ENCODE results near the gene PTPRG. TPM values are rescaled to one million over a fixed set of nuclear protein-coding genes. Genes with fewer than 3 reads are reported as not detected.

PTPRG gene
- total and polyA plus RNA-seq, 3 experiments from 2014 or later = not detected

- H3K36me3 Mint-ChIP-seq = no peaks in the 10 kb centered on the region
- H3K27me3 Mint-ChIP-seq = peaks cover 0 to 2% of the 10 kb centered on the region in 2 donors
- H3K27ac Mint-ChIP-seq = no peak overlapping the region
- ChIA-PET CTCF (no interaction called here), POLR2A (no interaction called here)
- no peaks in the 10 kb centered on the region for H3K36me3 ChIP-seq (ENCODE audit: insufficient read depth, low read length)
- no peaks in the 10 kb centered on the region for H3K27me3 ChIP-seq (ENCODE audit: insufficient read depth, low read length, poor library complexity, severe bottlenecking)
- no peak overlapping the region for H3K27ac ChIP-seq (ENCODE audit: low read depth, low read length)
- no peaks in the 10 kb centered on the region for H3K4me1 Mint-ChIP-seq
- no peak for DNase-seq
- peaks cover 0 to 5% (median 2%) of the 10 kb centered on the region in 5 donors for H3K9me3 Mint-ChIP-seq
- no peaks in the 10 kb centered on the region for H3K4me1 ChIP-seq (ENCODE audit: insufficient read depth, low read length)
- H3K4me3 ChIP-seq (ENCODE audit: low read length) = no peak overlapping the region
- no peaks in the 10 kb centered on the region for H3K9me3 ChIP-seq (ENCODE audit: low read length)
- H3K4me3 Mint-ChIP-seq = no peak overlapping the region
These were observed 166.1 kb downstream of the PTPRG start for GRCh38 chr3:61727435-61727834.

GRCh38 chr3:61729038-61729634, 167.8 kb downstream of the PTPRG start:
- Histone ChIP-seq H3K4me1 (ENCODE audit: insufficient read depth, low read length) (no peaks in the 10 kb centered on the region), H3K27me3 (ENCODE audit: insufficient read depth, low read length, poor library complexity, severe bottlenecking) (no peaks in the 10 kb centered on the region), H3K27ac (ENCODE audit: low read depth, low read length) (no peak overlapping the region), H3K4me3 (ENCODE audit: low read length) (no peak overlapping the region), H3K36me3 (ENCODE audit: insufficient read depth, low read length) (no peaks in the 10 kb centered on the region), H3K9me3 (ENCODE audit: low read length) (no peaks in the 10 kb centered on the region)
- Mint-ChIP-seq H3K36me3 (no peaks in the 10 kb centered on the region), H3K4me3 (peak overlapping the region in 1 of 7 donors; percentile 15), H3K9me3 (peaks cover 0 to 4% (median 2%) of the 10 kb centered on the region in 5 donors), H3K4me1 (no peaks in the 10 kb centered on the region), H3K27ac (no peak overlapping the region), H3K27me3 (peaks cover 0 to 2% of the 10 kb centered on the region in 2 donors)
- POLR2A ChIA-PET = no interaction called here
- DNase-seq = no peak
- CTCF ChIA-PET = interaction anchor here (1.0 kb wide), 1 partner anchor 44 kb away, joined by 3 read pairs; no protein-coding TSS in a partner anchor

GRCh38 chr3:61730056-61730455, 168.7 kb downstream of the PTPRG start:
- no peak overlapping the region for H3K4me3 ChIP-seq (ENCODE audit: low read length)
- DNase-seq = no peak
- no peaks in the 10 kb centered on the region for H3K9me3 ChIP-seq (ENCODE audit: low read length)
- no peaks in the 10 kb centered on the region for H3K27me3 ChIP-seq (ENCODE audit: insufficient read depth, low read length, poor library complexity, severe bottlenecking)
- H3K36me3 ChIP-seq (ENCODE audit: insufficient read depth, low read length) = no peaks in the 10 kb centered on the region
- H3K4me1 ChIP-seq (ENCODE audit: insufficient read depth, low read length) = no peaks in the 10 kb centered on the region
- H3K27me3 Mint-ChIP-seq = peaks cover 0 to 2% of the 10 kb centered on the region in 2 donors
- H3K27ac ChIP-seq (ENCODE audit: low read depth, low read length) = no peak overlapping the region
- H3K9me3 Mint-ChIP-seq = peaks cover 0 to 2% (median 0%) of the 10 kb centered on the region in 5 donors
- ChIA-PET CTCF (no interaction called here), POLR2A (no interaction called here)
- H3K4me1 Mint-ChIP-seq = no peaks in the 10 kb centered on the region
- no peaks in the 10 kb centered on the region for H3K36me3 Mint-ChIP-seq
- no peak overlapping the region for H3K27ac Mint-ChIP-seq
- H3K4me3 Mint-ChIP-seq = no peak overlapping the region

- H3K27me3 Mint-ChIP-seq = peaks cover 0 to under 1% of the 10 kb centered on the region in 2 donors
- Histone ChIP-seq H3K4me1 (ENCODE audit: insufficient read depth, low read length) (no peaks in the 10 kb centered on the region), H3K9me3 (ENCODE audit: low read length) (no peaks in the 10 kb centered on the region), H3K27me3 (ENCODE audit: insufficient read depth, low read length, poor library complexity, severe bottlenecking) (no peaks in the 10 kb centered on the region), H3K36me3 (ENCODE audit: insufficient read depth, low read length) (no peaks in the 10 kb centered on the region), H3K27ac (ENCODE audit: low read depth, low read length) (no peak overlapping the region), H3K4me3 (ENCODE audit: low read length) (no peak overlapping the region)
- no peaks in the 10 kb centered on the region for H3K4me1 Mint-ChIP-seq
- ChIA-PET POLR2A (no interaction called here), CTCF (no interaction called here)
- H3K4me3 Mint-ChIP-seq = no peak overlapping the region
- no peak for DNase-seq
- H3K9me3 Mint-ChIP-seq = peaks cover 0 to 2% (median 0%) of the 10 kb centered on the region in 5 donors
- no peak overlapping the region for H3K27ac Mint-ChIP-seq
- no peaks in the 10 kb centered on the region for H3K36me3 Mint-ChIP-seq
These were observed 169.3 kb downstream of the PTPRG start for GRCh38 chr3:61730577-61731231.

- no peaks in the 10 kb centered on the region for H3K4me1 Mint-ChIP-seq
- Histone ChIP-seq H3K4me1 (ENCODE audit: insufficient read depth, low read length) (no peaks in the 10 kb centered on the region), H3K27me3 (ENCODE audit: insufficient read depth, low read length, poor library complexity, severe bottlenecking) (no peaks in the 10 kb centered on the region), H3K36me3 (ENCODE audit: insufficient read depth, low read length) (no peaks in the 10 kb centered on the region), H3K9me3 (ENCODE audit: low read length) (no peaks in the 10 kb centered on the region), H3K27ac (ENCODE audit: low read depth, low read length) (no peak overlapping the region), H3K4me3 (ENCODE audit: low read length) (no peak overlapping the region)
- H3K27ac Mint-ChIP-seq = peak overlapping the region in 1 of 8 donors; percentile 12
- DNase-seq = no peak
- no peaks in the 10 kb centered on the region for H3K9me3 Mint-ChIP-seq
- H3K36me3 Mint-ChIP-seq = no peaks in the 10 kb centered on the region
- H3K27me3 Mint-ChIP-seq = no peaks in the 10 kb centered on the region
- CTCF ChIA-PET = no interaction called here
- H3K4me3 Mint-ChIP-seq = no peak overlapping the region
- POLR2A ChIA-PET = no interaction called here
These were observed 171.6 kb downstream of the PTPRG start for GRCh38 chr3:61733000-61733399.

- no peaks in the 10 kb centered on the region for H3K27me3 Mint-ChIP-seq
- Histone ChIP-seq H3K27me3 (ENCODE audit: insufficient read depth, low read length, poor library complexity, severe bottlenecking) (no peaks in the 10 kb centered on the region), H3K36me3 (ENCODE audit: insufficient read depth, low read length) (no peaks in the 10 kb centered on the region), H3K27ac (ENCODE audit: low read depth, low read length) (no peak overlapping the region), H3K4me3 (ENCODE audit: low read length) (no peak overlapping the region), H3K9me3 (ENCODE audit: low read length) (no peaks in the 10 kb centered on the region), H3K4me1 (ENCODE audit: insufficient read depth, low read length) (no peaks in the 10 kb centered on the region)
- ChIA-PET POLR2A (no interaction called here), CTCF (no interaction called here)
- no peaks in the 10 kb centered on the region for H3K4me1 Mint-ChIP-seq
- H3K9me3 Mint-ChIP-seq = peaks cover 0 to 3% (median 0%) of the 10 kb centered on the region in 5 donors
- no peaks in the 10 kb centered on the region for H3K36me3 Mint-ChIP-seq
- no peak for DNase-seq
- H3K27ac Mint-ChIP-seq = peak overlapping the region in 1 of 8 donors; percentile 27
- no peak overlapping the region for H3K4me3 Mint-ChIP-seq
These were observed 172.5 kb downstream of the PTPRG start for GRCh38 chr3:61733876-61734275.

- no peaks in the 10 kb centered on the region for H3K36me3 Mint-ChIP-seq
- no peaks in the 10 kb centered on the region for H3K4me1 ChIP-seq (ENCODE audit: insufficient read depth, low read length)
- no peaks in the 10 kb centered on the region for H3K27me3 ChIP-seq (ENCODE audit: insufficient read depth, low read length, poor library complexity, severe bottlenecking)
- H3K27ac ChIP-seq (ENCODE audit: low read depth, low read length) = no peak overlapping the region
- no peak overlapping the region for H3K27ac Mint-ChIP-seq
- no peak for DNase-seq
- H3K9me3 ChIP-seq (ENCODE audit: low read length) = no peaks in the 10 kb centered on the region
- H3K4me3 Mint-ChIP-seq = no peak overlapping the region
- H3K27me3 Mint-ChIP-seq = no peaks in the 10 kb centered on the region
- ChIA-PET CTCF (no interaction called here), POLR2A (no interaction called here)
- no peaks in the 10 kb centered on the region for H3K36me3 ChIP-seq (ENCODE audit: insufficient read depth, low read length)
- H3K9me3 Mint-ChIP-seq = peaks cover 0 to 4% (median 0%) of the 10 kb centered on the region in 5 donors
- H3K4me3 ChIP-seq (ENCODE audit: low read length) = no peak overlapping the region
- H3K4me1 Mint-ChIP-seq = no peaks in the 10 kb centered on the region
These were observed 173.6 kb downstream of the PTPRG start for GRCh38 chr3:61734749-61735686.

- H3K4me3 ChIP-seq (ENCODE audit: low read length) = no peak overlapping the region
- CTCF ChIA-PET = no interaction called here
- Mint-ChIP-seq H3K27me3 (no peaks in the 10 kb centered on the region), H3K27ac (no peak overlapping the region), H3K9me3 (peaks cover 0 to 4% (median 0%) of the 10 kb centered on the region in 5 donors), H3K4me1 (no peaks in the 10 kb centered on the region), H3K36me3 (no peaks in the 10 kb centered on the region), H3K4me3 (no peak overlapping the region)
- no peaks in the 10 kb centered on the region for H3K36me3 ChIP-seq (ENCODE audit: insufficient read depth, low read length)
- no peak overlapping the region for H3K27ac ChIP-seq (ENCODE audit: low read depth, low read length)
- H3K4me1 ChIP-seq (ENCODE audit: insufficient read depth, low read length) = no peaks in the 10 kb centered on the region
- POLR2A ChIA-PET = no interaction called here
- DNase-seq = no peak
- no peaks in the 10 kb centered on the region for H3K27me3 ChIP-seq (ENCODE audit: insufficient read depth, low read length, poor library complexity, severe bottlenecking)
- H3K9me3 ChIP-seq (ENCODE audit: low read length) = no peaks in the 10 kb centered on the region
These were observed 175.1 kb downstream of the PTPRG start for GRCh38 chr3:61736506-61736905.

All from CD8-positive, alpha-beta memory T cell (primary cell).